HEK293T (cell line): Measurements from ENCODE around the gene HSD17B11.

ENCODE experiments used
- ARNT ChIP-seq: fragments of 450-650 bp; IDR thresholded peaks from 2 replicates; pipeline ENCODE4 v1.6.1; 2017; ENCODE audit warnings: mild to moderate bottlenecking
- FOXA1 ChIP-seq: fragments of 450-650 bp; IDR thresholded peaks from 2 replicates; pipeline ENCODE4 v1.6.1; 2016; ENCODE audit warnings: mild to moderate bottlenecking

DNA sequence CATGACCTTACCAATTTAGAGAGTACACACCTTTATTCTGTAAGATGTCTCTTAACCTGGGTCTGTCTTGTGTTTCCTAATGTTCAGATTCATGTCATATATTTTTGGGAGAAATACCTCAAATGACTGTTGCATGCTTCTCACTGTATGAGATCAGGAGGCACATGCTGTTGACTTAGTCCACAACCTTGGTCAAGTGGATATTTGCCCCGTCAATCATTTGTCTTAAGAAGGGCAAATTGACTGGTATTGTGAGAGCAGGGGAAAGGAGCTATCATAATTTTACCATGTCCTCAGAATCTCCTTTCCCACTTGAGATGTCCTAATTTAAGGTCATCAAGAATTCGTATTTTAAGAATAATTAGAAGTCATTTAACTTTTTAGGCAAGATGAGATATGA is 42.4 kb upstream of the HSD17B11 start:
- TF ChIP-seq FOXA1 (no peak), ARNT (no peak)
